Astrocyte (in vitro differentiated cells and primary cell): ENCODE measurements around the gene CABP4.

ENCODE experiments used
- EZH2 ChIP-seq: IDR thresholded peaks from 2 replicates; pipeline ENCODE4 v1.6.1; 2012; ENCODE audit warnings: mild to moderate bottlenecking, low read length, inconsistent platforms; ENCODE audit not compliant: insufficient read depth
- TF ChIP-seq, protein P1 (sequence below): IDR thresholded peaks from 2 replicates; pipeline ENCODE4 v1.5.1; 2011; ENCODE audit warnings: low read depth, mild to moderate bottlenecking, inconsistent platforms, low read length, moderate library complexity; ENCODE audit not compliant: insufficient read depth

GRCh38 chr11:67484847-67485311 is 29.7 kb downstream of the CABP4 start:
- TF ChIP-seq, protein P1, sequence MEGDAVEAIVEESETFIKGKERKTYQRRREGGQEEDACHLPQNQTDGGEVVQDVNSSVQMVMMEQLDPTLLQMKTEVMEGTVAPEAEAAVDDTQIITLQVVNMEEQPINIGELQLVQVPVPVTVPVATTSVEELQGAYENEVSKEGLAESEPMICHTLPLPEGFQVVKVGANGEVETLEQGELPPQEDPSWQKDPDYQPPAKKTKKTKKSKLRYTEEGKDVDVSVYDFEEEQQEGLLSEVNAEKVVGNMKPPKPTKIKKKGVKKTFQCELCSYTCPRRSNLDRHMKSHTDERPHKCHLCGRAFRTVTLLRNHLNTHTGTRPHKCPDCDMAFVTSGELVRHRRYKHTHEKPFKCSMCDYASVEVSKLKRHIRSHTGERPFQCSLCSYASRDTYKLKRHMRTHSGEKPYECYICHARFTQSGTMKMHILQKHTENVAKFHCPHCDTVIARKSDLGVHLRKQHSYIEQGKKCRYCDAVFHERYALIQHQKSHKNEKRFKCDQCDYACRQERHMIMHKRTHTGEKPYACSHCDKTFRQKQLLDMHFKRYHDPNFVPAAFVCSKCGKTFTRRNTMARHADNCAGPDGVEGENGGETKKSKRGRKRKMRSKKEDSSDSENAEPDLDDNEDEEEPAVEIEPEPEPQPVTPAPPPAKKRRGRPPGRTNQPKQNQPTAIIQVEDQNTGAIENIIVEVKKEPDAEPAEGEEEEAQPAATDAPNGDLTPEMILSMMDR, result no peak
- no peak for TF ChIP-seq EZH2
